ENCODE data around the gene TMEM131. TPM values are rescaled to one million over a fixed set of nuclear protein-coding genes. Genes with fewer than 3 reads are reported as not detected.

Gene TMEM131
- total and polyA plus RNA-seq, 2 of the 8 experiments (the other 6 are each of a cell fraction or from before 2014, with no cell fraction given) = 9.7 to 22.9 TPM

GRCh38 chr2:97760480-97761049 is 235.2 kb downstream of the TMEM131 start (continued):
- TF ChIP-seq, protein P1, sequence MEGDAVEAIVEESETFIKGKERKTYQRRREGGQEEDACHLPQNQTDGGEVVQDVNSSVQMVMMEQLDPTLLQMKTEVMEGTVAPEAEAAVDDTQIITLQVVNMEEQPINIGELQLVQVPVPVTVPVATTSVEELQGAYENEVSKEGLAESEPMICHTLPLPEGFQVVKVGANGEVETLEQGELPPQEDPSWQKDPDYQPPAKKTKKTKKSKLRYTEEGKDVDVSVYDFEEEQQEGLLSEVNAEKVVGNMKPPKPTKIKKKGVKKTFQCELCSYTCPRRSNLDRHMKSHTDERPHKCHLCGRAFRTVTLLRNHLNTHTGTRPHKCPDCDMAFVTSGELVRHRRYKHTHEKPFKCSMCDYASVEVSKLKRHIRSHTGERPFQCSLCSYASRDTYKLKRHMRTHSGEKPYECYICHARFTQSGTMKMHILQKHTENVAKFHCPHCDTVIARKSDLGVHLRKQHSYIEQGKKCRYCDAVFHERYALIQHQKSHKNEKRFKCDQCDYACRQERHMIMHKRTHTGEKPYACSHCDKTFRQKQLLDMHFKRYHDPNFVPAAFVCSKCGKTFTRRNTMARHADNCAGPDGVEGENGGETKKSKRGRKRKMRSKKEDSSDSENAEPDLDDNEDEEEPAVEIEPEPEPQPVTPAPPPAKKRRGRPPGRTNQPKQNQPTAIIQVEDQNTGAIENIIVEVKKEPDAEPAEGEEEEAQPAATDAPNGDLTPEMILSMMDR (IDR thresholded peaks at IDR 0.05; ENCODE audit: control extremely low read depth in 1 of 3, insufficient read depth in 1 of 3, low read depth in 1 of 3, low read length in 3 of 3) = no peak
- no peak for TF ChIP-seq MAFK (IDR thresholded peaks at IDR 0.05; ENCODE audit: low read depth, low read length)
- TF ChIP-seq ASH2L (IDR thresholded peaks at IDR 0.05; ENCODE audit: low read length) = no peak
- TF ChIP-seq POLR2AphosphoS5 (IDR thresholded peaks at IDR 0.05; ENCODE audit: low read depth, low read length) = no peak
- TF ChIP-seq EP300 (IDR thresholded peaks at IDR 0.05; ENCODE audit: borderline replicate concordance in 1 of 2, low read depth in 2 of 2, low read length in 2 of 2) = no peak
- TF ChIP-seq TAF1 (IDR thresholded peaks at IDR 0.05; ENCODE audit: low read depth, low read length) = no peak

Data from H1 (cell line).